Vagina (tissue), 2 donors: Measurements from ENCODE around the gene QARS1.

Experiments used
- CTCF ChIP-seq, 3 experiments: fragments of 450-650 bp in 2 of 3; fragments of 200-600 bp in 1 of 3; sonication (generic) in 1 of 3; IDR thresholded peaks; one replicate each; pipeline ENCODE4 v1.5.1; 2017 to 2019; ENCODE audit warnings: antibody characterized with exemption in 3 of 3, mild to moderate bottlenecking in 2 of 3, moderate library complexity in 2 of 3
- POLR2A ChIP-seq, 2 donors: fragments of 450-650 bp; IDR thresholded peaks; one replicate each; pipeline ENCODE4 v1.6.1; 2017; ENCODE audit warnings: antibody characterized with exemption in 2 of 2, mild to moderate bottlenecking in 2 of 2, moderate library complexity in 2 of 2

DNA sequence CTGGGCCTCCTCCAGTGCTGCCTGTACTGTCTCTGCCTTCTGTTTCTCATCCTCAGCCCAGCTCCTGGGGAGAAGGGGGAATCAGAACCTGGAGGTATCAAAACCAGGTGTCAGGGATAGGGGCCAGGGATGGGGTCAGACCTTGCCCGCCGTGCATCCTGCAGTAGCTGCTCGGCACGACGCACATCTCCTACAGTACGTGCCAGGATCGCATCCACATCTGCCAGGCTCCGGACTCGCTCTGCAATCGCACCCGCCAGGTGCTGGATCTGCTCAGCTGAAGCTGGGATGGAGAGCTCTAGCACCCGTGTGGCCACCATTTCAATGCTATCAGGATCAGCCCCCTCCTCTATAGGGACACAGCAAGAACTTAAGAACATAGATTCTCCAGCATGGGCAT is 17.5 kb upstream of the QARS1 start:
- TF ChIP-seq CTCF (IDR thresholded peaks at IDR 0.05) (no peak), POLR2A (IDR thresholded peaks at IDR 0.05) (no peak)
